HG02973 (cell line): ENCODE results near the gene NBAS.
A peak's percentile ranks its signal among the peaks of the same experiment; 100 is the strongest.
"Not testable (repeated sequence)": the region's sequence is repeated elsewhere in the genome, so short reads cannot be mapped to it uniquely, and the experiment has no call there.

Experiments used
- ATAC-seq: cut with Tn5 transposase; IDR thresholded peaks from one replicate; pipeline ENCODE4 v1.9.1; 2021; ENCODE audit warnings: moderate library complexity; ENCODE audit not compliant: unreplicated experiment

NBAS gene

GRCh38 chr2:15238028-15238427 lies 323.1 kb downstream of the NBAS start:
- ATAC-seq, result no peak

- ATAC-seq, result no peak
Measured at GRCh38 chr2:15230599-15231192, 330.4 kb downstream of the NBAS start.

- ATAC-seq, result no peak
Measured at GRCh38 chr2:15226661-15227060, 334.5 kb downstream of the NBAS start.

GRCh38 chr2:15225131-15225530 lies 336.0 kb downstream of the NBAS start:
- no peak for ATAC-seq

GRCh38 chr2:15224641-15225040 lies 336.5 kb downstream of the NBAS start:
- no peak for ATAC-seq

- ATAC-seq, result peak; percentile 78
Measured at GRCh38 chr2:15223887-15224286, 337.2 kb downstream of the NBAS start.

- ATAC-seq, result no peak
Measured at GRCh38 chr2:15222856-15223255, 338.3 kb downstream of the NBAS start.

GRCh38 chr2:15220603-15221002 lies 340.5 kb downstream of the NBAS start:
- ATAC-seq, result no peak

- no peak for ATAC-seq
Measured at GRCh38 chr2:15218423-15219086, 342.6 kb downstream of the NBAS start.

- ATAC-seq, result no peak
Measured at GRCh38 chr2:15212249-15212648, 348.9 kb downstream of the NBAS start.

GRCh38 chr2:15210542-15210941 lies 350.6 kb downstream of the NBAS start:
- ATAC-seq, result not testable (repeated sequence)

GRCh38 chr2:15206419-15206818 lies 354.7 kb downstream of the NBAS start:
- ATAC-seq, result no peak

GRCh38 chr2:15205562-15205961 lies 355.6 kb downstream of the NBAS start:
- ATAC-seq, result no peak

- no peak for ATAC-seq
Measured at GRCh38 chr2:15201009-15201408, 360.1 kb downstream of the NBAS start.

GRCh38 chr2:15200581-15200980 lies 360.6 kb downstream of the NBAS start:
- ATAC-seq, result no peak

- no peak for ATAC-seq
Measured at GRCh38 chr2:15198051-15198450, 363.1 kb downstream of the NBAS start.

GRCh38 chr2:15195813-15196212 lies 365.3 kb downstream of the NBAS start:
- no peak for ATAC-seq

- no peak for ATAC-seq
Measured at GRCh38 chr2:15191789-15192188, 369.3 kb downstream of the NBAS start.

- ATAC-seq, result no peak
Measured at GRCh38 chr2:15189216-15189615, 371.9 kb downstream of the NBAS start.

- no peak for ATAC-seq
Measured at GRCh38 chr2:15187702-15188101, 373.4 kb downstream of the NBAS start.

- ATAC-seq, result no peak
Measured at GRCh38 chr2:15186118-15186517, 375.0 kb downstream of the NBAS start.

GRCh38 chr2:15184491-15184890 lies 376.6 kb downstream of the NBAS start:
- ATAC-seq, result no peak

- no peak for ATAC-seq
Measured at GRCh38 chr2:15182275-15182674, 378.9 kb downstream of the NBAS start.
